Hematopoietic multipotent progenitor cell treated with erythropoietin and hydrocortisone succinate and interleukin-3 and kit ligand, for 8 days (in vitro differentiated cells): ENCODE measurements around the gene SH3YL1.

Experiments
- DNase-seq: peaks from one replicate; pipeline ENCODE4 v3.0.0-alpha.2; 2015

Gene SH3YL1

DNA sequence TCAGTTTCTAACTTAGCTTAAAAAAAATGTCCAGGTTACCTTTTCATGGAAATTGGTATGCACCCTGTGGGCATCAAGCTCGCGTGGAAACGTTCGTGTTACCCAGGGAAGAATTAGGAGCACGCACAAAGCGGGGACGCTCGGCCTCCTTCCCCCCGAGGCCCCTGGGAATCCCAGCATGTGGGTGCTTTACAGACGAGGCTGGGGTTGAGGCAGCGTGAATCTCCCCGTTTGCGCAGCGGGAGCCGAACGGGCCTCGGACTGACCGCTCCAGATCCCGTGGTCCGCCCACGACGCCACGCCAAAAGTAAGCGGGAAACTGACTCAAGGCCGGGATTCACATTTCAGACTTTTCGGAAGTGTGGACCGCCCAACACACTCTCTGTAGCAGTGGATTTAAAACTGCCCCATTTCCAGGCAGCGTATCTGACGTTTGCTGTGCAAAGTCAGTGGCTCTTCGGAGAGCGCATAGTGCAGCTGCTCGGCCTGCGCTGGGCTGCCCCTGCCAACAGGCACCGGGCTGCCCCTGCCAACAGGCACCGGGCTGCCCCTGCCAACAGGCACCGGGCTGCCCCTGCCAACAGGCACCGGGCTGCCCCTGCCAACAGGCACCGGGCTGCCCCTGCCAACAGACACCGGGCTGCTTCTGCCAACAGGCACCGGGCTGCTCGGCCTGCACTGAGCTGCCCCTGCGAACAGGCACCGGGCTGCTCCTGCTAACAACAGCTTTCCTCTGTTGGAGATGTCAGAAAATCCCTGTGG is 49.7 kb downstream of the SH3YL1 start:
- no peak for DNase-seq

DNA sequence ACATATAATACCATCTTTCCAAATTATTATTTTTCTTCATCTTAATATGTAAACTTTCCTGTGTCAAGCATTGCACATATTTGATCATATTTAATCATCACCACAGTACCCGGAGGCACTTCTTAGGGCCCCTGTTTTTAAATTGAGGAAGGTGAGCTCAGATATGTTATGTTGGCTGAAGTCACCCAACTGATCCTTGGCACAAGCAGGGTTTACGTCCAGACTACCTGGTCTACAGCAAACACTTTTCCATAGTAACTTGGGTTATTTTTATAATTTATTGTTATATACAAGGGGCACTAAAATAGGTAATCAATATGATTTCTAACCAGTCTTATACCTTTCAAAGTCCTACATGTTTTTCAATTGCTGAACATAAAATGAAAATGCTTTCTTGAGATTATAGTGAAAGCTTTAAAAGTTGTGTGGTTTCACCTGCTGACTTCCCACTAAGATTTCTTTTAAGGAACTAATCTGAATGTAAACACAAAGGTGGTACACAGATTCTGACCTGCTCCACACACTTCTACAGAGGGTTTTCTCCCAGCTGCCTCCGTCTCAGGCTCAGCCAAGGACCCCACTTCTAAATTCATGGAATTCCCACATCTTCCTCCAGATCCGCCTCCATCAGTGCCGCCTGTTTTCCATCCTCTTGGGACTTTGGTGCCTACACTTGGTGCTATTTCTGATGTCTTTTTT is 52.2 kb downstream of the SH3YL1 start:
- no peak for DNase-seq

DNA sequence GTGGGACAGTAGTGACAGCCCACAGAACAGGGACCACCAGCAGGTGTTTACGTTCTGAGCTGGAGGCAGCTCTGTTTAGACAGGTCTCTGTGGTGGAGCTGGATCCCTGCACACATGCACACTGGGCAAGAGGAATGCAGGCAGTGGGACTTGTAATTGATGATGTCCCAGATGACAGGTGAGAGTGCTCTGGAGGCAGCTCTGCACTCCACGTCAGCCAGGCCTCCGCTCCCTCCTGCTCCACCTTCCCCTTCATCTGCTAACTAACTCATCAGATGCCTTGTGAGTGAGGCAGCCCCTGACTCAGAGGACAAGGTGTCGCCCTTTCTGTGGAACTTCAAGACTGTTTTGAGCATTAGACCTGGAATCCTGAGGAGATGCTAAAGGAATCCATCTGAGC is 53.2 kb downstream of the SH3YL1 start:
- DNase-seq: no peak

DNA sequence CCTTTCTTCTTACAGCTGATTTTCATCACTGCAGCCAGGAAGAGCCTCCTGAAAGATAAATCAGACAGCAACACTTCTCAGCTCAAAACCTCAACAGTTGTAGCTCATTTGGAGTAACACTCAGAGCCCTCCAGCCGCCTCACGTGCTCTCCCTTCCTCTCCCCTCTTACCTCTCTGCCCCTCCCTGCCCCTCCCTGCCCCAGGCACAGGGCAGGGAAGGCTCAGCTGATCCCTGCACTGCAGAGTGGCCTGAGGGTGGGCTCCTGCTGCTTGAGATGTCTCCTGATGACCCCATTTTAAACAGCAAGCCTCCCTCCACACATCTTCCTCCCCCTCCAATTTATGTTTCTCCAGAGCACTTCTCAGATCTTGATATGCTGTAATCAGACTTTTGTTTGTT is 54.4 kb downstream of the SH3YL1 start:
- DNase-seq: no peak

DNA sequence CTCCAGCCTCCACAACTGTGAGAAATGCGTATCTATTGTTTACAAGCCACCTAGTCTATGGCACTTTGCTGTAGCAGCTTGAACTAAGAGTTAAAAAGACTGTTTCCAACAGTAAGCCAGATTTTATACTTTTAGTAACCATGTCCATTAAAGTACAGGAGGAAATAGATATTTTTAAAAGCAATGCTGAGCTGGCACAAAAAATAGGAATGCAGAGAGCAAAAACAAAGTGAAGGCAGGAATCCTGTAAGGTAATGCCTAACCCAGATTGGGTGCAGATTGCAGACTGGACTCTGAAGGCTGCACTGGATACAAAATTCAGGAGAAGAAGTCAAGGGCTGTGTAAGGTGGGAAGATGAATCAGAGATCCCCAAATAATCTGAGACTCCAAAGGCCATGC is 55.5 kb downstream of the SH3YL1 start:
- DNase-seq: no peak

DNA sequence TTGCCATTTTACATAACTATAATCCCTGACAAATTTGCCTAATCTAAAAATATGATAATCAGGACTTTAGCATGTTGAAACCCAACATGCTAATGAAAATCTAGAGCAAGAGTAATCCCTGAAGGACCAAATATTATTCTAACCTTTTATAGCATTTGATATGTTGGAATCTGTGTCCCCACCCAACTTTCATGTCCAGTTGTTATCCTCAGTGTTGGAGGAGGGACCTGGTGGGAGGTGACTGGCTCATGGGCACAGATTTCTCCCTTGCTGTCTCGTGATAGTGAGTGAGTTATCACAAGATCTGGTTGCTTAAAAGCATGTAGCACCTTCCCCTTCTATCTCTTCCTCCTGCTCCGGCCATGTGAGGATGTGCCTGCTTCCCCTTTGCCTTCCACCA is 59.8 kb downstream of the SH3YL1 start:
- no peak for DNase-seq

DNA sequence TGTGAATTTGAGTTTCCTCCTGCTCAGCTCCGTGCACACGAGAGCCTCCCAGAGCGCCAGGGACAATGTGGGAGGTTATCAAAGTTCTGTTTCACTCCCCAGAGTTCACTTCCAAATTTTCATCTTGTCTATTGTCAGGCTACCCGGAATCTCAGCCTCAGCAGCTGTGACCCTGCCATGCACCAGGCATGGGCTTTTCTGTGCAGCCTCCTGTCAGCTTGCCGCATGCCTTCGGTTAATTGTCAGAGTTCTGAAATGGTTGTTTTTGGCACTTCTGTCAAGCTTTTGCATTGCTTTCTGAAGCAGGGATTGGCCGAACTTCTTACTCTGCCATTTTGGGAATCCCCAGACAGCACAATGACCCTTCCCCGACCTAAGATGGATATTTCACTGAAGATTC is 60.4 kb downstream of the SH3YL1 start:
- no peak for DNase-seq

DNA sequence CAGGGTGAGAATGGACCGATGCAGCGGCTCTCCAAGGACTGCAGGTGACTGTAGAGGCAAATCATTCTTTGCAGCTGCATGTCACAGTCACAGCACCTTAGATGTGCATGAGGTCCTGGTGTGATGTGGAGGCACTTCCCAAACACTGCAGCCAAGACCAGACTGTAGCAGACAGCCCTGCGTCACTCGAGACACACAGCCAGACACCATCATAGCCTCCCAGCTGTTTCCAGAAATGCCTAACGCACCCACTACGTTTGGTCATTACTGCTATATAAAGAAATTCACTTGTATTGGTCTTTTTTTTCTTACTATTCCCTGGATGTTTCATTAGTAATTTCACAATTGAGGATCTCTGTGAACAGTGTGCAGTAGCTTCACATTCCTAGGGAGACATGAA is 60.9 kb downstream of the SH3YL1 start:
- DNase-seq: no peak

DNA sequence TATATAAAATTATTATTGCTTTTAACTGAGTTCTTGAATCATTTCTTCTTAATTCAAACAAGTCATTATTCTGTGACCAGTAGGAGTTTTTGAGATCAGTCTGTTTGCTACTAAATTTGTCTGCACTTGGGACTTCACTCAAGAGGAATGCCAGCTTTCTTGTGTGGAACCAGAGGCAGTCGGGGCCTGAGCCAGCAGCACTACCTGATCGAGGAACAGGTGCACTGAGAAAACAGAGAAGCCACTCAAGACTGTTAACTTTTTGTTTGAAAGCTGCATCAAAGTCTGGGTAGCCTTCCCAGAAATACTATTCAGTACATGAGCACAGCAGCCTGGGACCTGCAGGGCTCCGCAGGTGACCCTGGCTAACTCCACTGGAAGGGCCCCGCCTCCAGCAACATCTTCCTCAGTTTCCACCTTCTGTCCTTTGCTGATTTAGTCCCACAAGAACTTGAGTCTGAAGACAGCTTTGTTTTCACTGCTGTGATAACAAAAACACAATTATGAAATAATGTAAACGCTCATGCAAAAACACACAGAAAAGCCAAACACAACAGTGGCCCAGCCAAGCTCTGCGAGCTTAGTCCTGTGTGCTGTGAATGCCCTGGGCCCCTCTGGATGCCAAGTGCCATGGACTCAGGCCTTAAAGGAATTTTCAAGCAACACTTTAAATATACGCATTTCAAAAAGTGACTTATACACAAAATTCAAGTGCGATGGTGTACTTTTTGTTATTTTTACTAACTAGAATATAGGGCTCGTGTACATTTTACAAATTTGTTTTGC is 62.0 kb downstream of the SH3YL1 start:
- no peak for DNase-seq

DNA sequence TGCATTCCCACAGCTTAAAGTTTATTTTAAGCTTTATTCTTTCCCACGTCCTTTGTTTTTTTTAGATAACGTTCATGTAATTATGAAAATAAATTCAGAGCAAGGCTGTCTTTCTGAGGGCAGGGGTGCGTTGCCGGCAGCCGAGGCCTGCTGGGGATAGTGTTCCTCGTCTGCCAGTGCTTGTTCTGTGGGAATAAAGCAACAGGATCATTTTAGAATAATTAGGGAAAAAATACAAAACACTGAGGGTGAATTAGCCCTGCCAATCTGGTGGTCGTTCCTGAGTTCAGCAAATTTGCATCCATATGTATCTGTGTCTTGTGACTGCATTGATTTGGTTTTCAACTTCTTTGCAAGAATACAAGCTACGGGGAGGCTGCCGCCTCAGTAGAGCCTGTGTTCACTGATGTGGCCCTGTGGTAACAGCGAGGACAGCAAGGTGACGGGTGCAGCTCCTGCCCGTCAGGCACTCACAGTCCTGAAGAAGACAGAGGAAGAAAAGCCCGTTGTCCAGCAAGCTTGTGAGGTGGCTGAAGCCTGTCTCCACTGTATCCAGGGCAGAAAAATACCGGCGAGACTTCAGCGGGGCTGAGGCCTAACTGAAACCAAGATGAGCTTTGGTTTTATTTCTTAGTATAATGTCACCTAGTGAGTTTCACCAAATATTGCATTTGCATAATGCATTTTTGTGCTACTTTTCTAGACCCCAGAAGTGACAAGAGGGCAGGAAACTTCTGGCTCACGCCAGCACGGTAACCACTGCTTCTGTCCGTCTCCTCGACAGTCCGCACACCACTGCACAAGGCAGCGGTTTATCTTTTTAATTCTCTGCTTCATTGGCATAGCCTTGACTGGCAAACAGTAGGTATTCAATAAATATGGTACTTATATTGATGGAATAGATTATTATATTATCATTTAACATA is 64.5 kb downstream of the SH3YL1 start:
- no peak for DNase-seq

DNA sequence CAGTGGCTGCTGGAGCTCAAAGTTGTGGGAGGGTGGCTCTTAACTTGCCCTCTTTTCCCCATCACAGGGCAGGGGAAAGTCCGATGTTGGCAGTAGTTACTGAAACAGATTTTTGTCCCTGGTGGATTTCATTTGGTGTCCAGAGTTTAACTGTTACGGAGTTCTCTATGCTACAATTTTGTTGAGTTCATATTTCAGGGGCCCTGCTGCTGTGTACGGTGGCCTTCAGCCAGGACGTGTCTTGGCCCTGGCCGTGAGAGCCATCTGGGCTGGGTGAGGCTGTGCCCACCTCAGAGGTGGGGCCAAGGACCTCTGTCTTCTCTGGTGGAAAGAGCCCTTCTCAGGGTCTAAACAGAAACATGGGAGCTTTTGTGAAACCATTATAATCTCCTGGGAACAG is 67.4 kb downstream of the SH3YL1 start:
- DNase-seq: no peak

DNA sequence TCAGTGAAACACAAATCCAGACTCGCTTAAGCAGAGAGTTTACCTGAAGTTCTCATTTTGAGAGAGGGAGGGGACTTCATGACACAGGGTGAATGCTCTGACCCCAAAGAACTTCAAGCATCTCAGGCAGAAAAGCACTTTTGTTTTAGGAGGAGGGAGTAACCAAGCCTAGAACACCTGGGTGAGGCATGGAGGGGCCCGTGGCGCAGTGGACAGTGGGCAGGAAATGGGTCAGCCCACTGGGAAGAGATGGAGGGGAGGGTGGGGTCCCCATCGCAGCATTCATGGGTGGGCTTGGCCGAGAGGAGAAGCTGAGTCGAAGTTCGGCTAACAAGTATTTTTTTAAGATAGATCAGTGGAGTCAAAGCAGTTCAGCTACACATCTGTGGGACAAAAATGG is 67.9 kb downstream of the SH3YL1 start:
- DNase-seq: no peak

DNA sequence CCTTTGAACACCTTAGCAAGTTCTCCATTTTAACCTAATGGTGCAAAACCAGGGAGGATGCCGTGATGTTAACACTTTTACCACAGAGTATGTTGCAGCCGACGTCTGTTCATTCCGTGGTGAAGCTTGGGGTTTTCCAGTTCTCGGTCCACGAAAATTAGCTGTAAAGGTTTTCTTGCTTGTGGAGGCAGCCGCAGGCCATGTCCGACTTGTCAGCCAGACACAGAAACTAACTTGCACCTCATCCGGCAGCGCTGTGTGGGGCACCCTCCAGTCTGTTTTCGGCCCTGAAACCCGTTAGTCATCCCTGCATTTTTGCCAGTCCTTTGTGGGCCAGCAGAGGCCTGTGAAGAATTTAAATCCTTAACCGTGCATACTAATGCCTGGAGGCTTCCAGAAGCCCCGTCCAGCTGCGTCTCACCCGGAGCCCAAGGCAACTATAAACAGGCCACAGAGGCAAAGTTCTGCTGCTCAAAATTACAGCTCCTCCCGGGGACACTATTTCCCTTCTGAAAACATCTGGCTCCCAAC is 70.6 kb downstream of the SH3YL1 start:
- DNase-seq: no peak

DNA sequence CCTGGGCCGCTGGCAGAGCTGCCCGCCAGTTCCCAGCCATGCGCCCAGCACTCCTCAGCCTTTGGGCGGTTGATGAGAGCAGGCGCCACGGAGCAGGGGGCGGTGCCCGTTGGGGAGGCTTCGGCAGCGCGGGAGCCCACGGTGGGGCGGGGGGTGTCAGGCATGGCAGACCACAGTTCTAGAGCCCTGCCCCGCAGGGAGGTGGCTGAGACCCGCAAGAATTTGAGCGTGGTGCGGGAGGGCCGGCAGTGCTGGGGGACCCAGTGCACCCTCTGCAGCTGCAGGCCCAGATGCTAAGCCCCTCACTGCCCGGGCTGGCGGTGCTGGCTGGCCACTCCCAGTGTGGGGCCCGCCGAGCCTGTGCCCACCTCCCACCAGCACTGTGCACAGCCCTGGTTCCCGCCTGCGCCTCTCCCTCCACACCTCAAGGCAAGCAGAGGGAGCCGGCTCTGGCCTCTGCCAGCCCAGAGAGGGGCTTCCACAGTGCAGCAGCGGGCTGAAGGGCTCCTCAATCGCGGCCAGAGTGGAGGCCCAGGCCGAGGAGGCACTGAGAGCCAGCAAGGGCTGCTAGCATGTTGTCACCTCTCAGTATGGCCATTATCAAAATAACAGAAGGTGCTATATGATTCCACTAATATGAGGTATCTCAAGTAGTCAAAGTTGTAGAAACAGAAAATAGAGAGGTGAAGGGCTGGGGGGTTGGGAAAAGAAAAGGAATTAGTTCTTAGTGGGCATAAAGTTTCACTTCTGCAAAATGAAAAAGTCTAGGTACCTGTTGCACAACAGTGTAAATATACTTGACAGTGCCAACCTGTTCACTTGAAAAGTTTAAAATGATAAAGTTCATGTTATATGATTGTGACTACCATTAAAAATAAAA is 72.3 kb downstream of the SH3YL1 start:
- no peak for DNase-seq

DNA sequence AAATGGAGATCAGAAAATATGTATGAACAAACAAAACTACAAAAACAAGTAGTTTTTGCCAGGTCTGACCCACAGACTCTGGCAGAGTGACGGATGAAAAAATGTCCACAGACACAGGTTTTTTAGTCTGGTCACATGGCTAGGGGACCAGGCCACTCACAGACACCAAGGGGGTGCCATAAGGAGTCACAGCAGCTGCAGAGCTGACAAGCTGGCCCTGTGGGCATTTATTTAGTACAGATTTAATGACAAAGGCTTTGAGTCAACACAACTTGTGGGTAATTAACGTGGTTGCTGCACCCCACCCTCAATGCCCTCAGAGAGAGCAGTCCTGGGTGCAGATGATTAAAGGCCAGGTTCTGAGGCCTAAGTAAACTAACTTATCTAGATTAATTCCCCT is 76.0 kb downstream of the SH3YL1 start:
- no peak for DNase-seq

DNA sequence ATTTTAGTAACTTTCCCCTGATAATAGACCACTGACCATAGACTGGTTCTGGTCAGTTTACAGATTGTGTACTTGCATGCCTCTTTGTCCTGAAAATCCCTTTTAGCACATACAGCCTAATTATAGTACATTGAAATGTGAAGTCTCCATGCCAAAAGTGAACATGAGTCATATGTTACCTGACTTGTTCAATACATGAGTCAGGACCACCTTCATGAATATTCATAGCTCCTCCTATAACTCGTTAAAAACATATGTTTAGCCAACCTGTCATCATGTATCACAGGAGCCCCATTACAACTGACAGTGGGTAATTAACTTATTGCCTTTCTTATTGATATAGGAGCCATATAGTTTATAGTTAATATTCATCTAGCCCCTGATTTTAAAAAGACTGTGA is 78.6 kb downstream of the SH3YL1 start:
- no peak for DNase-seq

DNA sequence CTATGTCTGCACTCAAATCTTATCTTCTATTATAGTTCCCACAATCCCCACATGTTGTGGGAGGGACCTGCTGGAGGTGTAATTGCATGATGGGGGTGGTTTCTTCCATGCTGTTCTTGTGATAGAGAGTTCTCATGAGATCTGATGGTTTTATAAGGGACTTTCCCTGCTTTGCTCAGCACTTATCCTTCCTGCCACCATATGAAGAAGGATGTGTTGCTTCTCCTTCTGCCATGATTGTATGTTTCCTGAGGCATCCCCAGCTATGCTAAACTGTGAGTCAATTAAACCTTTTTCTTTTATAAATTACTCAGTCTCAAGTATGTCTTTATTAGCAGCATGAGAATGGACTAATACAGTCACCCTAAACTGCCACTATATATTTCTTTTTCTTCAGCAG is 79.1 kb downstream of the SH3YL1 start:
- DNase-seq: no peak

DNA sequence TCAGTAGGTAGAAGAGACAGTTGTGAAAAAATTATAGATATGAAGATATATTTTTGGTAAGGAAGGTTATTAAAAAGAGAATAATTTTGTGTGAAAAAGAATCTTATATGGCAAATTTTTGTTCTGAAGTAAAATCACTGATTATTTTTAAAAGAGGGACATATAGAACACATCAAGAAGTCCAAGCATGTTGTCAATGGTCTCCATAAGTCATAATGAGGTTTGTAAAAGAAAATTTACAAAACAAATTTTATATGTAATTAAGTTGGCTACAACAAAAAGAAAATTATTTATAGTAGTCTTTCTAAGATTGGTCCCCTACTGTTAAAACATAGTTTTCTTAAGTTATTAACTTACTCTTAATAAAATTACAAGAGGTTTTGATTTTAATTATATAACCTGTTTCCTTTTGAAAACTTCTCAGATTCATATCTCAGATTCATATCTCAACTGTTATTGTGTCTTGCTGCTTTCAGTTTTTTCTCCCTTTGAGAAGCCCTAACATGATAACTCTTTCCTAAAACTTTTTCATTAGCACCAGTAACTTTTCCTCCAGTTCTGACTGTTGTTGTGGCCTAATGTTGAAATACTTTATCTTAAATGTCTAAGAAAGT is 81.2 kb downstream of the SH3YL1 start:
- DNase-seq: no peak

DNA sequence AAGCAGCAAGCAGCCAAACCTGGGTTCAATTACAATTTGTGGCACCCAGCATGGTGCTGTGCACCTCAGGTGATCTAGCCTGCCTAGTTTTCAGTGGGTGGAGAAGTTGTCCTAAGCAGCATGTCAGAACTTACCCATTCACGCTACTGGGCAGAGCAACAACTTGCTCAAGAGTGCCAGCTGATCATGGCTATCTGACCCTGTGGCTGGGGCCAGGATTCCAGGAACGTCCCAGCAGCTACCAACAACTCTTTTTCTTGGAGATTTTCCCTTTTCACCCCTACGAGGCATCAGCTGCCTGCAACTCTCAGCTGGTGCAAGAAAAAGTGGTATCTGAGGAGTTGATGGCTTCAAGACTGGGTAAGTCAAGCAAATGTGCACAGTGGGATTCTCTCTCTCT is 83.5 kb downstream of the SH3YL1 start:
- no peak for DNase-seq

DNA sequence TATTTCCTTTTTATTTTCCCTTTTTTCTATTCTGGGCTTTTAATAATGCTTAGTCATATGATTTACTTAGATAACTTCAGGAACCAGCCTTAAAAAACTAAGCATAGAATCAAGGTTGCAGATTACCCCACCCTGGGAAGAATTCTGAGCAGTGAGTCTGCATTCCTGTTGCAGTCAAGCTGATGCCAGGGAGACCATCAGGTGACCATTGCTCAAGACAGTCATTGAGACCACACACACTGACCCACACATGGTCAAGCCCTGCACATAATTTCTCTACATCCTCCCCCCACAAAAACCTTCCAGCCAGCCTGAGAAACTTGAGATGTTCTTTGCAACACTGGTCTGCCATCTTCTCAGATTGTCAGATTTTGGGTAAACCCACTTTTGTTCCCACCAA is 83.9 kb downstream of the SH3YL1 start:
- DNase-seq: no peak

DNA sequence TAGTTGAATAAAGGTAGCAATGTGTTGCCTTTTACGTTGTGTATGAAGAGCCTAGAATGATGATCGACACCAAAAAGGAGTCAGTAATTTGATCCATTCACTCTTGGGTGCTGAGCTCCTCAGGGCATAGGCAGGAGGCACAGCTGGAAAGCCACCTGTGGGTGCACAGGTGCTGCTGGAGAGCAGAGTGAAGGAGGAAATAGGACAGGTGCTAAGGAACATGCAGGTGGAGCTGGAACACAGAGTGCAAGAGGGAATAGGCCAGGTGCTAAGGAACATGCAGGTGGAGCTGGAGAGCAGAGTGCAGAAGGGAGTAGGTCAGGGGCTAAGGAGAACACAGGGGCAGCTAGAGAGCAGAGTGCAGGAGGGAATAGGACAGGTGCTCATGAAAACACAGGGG is 86.1 kb downstream of the SH3YL1 start:
- DNase-seq: no peak
